ES-I3 (cell line): ENCODE results near the gene ADGRV1.
A peak's percentile ranks its signal among the peaks of the same experiment; 100 is the strongest.

Source experiments
- H3K36me3 ChIP-seq: 2 replicates; pipeline ENCODE4 v1.6.1; 2013; ENCODE audit warnings: mild to moderate bottlenecking, low read length, control low read depth, moderate library complexity; ENCODE audit not compliant: insufficient read depth
- H3K4me1 ChIP-seq: 2 replicates; pipeline ENCODE4 v1.6.1; 2013; ENCODE audit warnings: mild to moderate bottlenecking, control low read depth, low read length; ENCODE audit not compliant: insufficient read depth
- H3K9ac ChIP-seq: 2 replicates; pipeline ENCODE4 v1.6.1; 2013; ENCODE audit warnings: low read depth, mild to moderate bottlenecking, low read length, moderate library complexity
- H3K9me3 ChIP-seq: 2 replicates; pipeline ENCODE4 v1.6.1; 2013; ENCODE audit warnings: mild to moderate bottlenecking, low read length, moderate library complexity; ENCODE audit not compliant: control insufficient read depth, insufficient read depth

ADGRV1 gene, protein sequence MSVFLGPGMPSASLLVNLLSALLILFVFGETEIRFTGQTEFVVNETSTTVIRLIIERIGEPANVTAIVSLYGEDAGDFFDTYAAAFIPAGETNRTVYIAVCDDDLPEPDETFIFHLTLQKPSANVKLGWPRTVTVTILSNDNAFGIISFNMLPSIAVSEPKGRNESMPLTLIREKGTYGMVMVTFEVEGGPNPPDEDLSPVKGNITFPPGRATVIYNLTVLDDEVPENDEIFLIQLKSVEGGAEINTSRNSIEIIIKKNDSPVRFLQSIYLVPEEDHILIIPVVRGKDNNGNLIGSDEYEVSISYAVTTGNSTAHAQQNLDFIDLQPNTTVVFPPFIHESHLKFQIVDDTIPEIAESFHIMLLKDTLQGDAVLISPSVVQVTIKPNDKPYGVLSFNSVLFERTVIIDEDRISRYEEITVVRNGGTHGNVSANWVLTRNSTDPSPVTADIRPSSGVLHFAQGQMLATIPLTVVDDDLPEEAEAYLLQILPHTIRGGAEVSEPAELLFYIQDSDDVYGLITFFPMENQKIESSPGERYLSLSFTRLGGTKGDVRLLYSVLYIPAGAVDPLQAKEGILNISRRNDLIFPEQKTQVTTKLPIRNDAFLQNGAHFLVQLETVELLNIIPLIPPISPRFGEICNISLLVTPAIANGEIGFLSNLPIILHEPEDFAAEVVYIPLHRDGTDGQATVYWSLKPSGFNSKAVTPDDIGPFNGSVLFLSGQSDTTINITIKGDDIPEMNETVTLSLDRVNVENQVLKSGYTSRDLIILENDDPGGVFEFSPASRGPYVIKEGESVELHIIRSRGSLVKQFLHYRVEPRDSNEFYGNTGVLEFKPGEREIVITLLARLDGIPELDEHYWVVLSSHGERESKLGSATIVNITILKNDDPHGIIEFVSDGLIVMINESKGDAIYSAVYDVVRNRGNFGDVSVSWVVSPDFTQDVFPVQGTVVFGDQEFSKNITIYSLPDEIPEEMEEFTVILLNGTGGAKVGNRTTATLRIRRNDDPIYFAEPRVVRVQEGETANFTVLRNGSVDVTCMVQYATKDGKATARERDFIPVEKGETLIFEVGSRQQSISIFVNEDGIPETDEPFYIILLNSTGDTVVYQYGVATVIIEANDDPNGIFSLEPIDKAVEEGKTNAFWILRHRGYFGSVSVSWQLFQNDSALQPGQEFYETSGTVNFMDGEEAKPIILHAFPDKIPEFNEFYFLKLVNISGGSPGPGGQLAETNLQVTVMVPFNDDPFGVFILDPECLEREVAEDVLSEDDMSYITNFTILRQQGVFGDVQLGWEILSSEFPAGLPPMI (N-terminal part only)

GRCh38 chr5:90558344-90559192 lies at the start of gene ADGRV1:
Gene ADGRV1 (plus strand): TSS chr5:90558797. CDS start chr5:90558896, 99 bp downstream.
- peaks cover 51% of the 10 kb centered on the region for H3K4me1 ChIP-seq
- H3K36me3 ChIP-seq, result no peaks in the 10 kb centered on the region
- H3K9ac ChIP-seq, result peak within 1 kb of the TSS; percentile 82
- no peaks in the 10 kb centered on the region for H3K9me3 ChIP-seq

DNA sequence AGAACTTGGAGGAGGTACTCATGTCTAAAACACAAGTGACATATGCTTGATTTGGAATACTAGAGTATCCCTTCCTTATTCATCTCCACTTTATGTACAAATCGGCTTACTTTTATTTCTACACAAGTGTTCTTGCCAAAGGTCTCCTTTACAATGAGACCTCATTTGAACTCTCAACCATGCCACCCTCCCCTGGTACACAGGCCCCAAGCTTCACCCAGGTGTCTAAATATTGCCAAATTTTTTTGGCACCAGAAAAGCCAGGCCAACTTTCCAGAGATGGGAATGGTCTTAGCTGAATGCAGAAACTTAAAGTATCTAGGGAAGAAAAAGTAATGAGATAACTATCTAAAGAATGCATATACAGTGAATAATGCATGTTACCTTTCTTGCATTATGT lies 48.2 kb upstream of the ADGRV1 start:
- Histone ChIP-seq H3K9ac (no peak overlapping the region), H3K9me3 (no peaks in the 10 kb centered on the region), H3K4me1 (no peaks in the 10 kb centered on the region), H3K36me3 (no peaks in the 10 kb centered on the region)

GRCh38 chr5:90514520-90514919 lies 44.1 kb upstream of the ADGRV1 start:
- Histone ChIP-seq H3K9ac (no peak overlapping the region), H3K9me3 (no peaks in the 10 kb centered on the region), H3K36me3 (no peaks in the 10 kb centered on the region), H3K4me1 (no peaks in the 10 kb centered on the region)

DNA sequence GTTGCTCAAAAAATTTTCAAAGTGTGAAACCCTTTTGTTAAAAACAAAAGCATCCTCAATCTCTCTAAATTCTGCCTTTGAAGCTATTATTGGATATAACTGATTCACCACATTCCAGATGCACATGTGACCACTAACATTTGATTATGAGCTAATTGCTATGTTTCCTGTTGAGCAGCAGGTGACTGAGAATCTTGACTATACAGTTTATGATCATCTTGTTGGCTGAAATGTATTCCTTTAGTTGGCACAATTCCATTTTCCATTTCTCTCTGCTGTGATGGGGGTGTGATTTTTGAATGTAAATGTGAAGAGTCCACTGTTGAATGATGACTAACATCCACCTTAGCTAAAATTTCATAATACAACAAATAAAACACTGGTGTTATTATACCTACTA lies 39.9 kb upstream of the ADGRV1 start:
- H3K36me3 ChIP-seq, result no peaks in the 10 kb centered on the region

DNA sequence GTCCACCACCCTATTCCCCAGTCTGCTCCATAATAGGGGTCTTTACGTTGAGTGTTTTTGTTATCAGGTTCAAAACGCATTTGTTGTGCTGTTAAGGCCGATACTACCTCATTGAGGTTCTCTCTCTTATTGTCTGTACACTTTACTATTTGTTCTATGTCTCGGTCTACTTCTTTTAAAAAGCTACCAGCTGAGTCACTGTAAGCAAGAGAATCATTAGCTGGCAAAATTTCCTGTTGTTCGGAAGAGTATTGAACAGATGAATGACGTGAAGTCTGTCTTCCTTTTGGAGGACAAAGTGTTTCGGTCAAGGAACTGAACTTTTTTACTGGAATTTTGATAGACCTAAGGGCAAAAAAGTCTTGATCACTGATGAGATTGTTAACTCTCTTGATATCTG lies 39.5 kb upstream of the ADGRV1 start:
- Histone ChIP-seq H3K36me3 (no peaks in the 10 kb centered on the region), H3K4me1 (no peaks in the 10 kb centered on the region), H3K9me3 (no peaks in the 10 kb centered on the region), H3K9ac (no peak overlapping the region)

More for the DNA sequence above, 39.9 kb upstream of the ADGRV1 start:
- Histone ChIP-seq H3K9me3 (no peaks in the 10 kb centered on the region), H3K4me1 (no peaks in the 10 kb centered on the region), H3K9ac (no peak overlapping the region)

DNA sequence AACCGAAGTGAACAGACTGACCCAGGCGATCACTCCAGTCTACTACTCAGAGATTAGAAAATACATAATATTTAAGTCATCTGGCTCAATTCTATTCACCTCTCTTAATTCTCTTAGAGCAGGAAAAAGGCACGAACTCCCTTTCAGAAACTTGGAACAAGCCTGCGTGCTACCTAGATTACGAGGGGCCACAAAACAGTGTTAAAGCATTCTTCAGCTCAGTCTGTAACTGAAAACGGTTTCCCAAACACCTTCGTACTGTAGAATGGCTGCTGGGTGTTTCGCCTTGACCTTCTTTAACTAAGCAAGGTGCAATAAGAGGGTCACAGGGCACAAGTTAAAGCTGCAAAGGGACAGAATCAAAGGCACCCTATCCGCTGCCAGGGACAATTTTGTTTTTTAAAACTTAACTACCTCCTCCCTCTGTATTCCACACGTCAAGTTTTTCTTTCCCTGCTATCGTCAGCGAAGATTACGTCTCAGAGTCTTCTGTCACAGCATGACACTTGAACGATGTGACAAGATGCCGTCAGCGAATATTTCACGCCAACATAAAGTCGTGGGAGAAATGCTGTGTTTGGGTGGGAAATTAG lies 29.9 kb upstream of the ADGRV1 start:
- Histone ChIP-seq H3K9me3 (no peaks in the 10 kb centered on the region), H3K9ac (peak overlapping the region; percentile 100), H3K4me1 (no peaks in the 10 kb centered on the region; the same call in 1 of the 2 replicates), H3K36me3 (peaks cover 3% of the 10 kb centered on the region; the same call in 1 of the 2 replicates)

GRCh38 chr5:90529194-90529938 lies 29.2 kb upstream of the ADGRV1 start, which contains the start of gene LYSMD3:
Gene LYSMD3 (minus strand): TSS chr5:90529584. CDS start chr5:90525289, 4,295 bp downstream.
- H3K9ac ChIP-seq, result peak within 1 kb of the TSS; percentile 100
- peaks cover 3% of the 10 kb centered on the region; the same call in 1 of the 2 replicates for H3K36me3 ChIP-seq
- peaks cover 4% of the 10 kb centered on the region; the same call in 1 of the 2 replicates for H3K4me1 ChIP-seq
- no peaks in the 10 kb centered on the region for H3K9me3 ChIP-seq

DNA sequence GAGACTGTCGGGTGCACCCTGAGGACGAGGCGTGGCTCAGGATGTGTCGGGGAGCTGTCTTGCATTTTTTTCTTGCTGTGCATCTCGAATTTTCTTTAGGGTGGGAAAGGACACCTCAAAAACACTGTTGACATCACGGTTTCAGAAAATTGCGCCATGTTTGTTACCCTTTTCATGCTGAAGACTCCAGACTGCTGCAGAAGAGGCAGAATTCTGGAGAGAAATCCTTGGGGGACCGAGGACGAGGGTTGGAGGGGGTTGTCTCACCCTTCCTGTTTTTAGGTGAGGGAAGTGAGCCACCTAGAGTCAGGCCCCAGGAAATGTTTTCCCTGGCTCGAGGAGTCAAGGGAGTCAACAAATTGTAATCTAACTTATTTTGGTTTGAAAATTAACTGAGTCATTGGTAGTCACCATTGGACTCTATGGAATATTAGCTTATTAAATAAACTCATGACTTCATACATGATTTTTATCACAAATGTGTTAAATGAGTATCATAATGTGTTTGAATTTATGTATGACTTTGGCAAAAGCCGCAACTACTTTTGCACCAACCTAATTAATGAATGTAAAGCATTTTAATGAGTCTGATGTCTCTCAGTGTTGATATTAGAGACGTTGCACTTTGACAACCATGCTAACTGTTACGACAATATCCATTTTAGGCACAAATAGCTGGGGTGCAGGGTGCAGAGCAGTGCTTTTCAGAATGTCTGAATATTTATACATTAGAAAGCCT lies 28.5 kb upstream of the ADGRV1 start:
- no peaks in the 10 kb centered on the region for H3K36me3 ChIP-seq
- H3K9me3 ChIP-seq, result no peaks in the 10 kb centered on the region
- H3K4me1 ChIP-seq, result peaks cover 4% of the 10 kb centered on the region; the same call in 1 of the 2 replicates
- peak overlapping the region; percentile 100 for H3K9ac ChIP-seq

DNA sequence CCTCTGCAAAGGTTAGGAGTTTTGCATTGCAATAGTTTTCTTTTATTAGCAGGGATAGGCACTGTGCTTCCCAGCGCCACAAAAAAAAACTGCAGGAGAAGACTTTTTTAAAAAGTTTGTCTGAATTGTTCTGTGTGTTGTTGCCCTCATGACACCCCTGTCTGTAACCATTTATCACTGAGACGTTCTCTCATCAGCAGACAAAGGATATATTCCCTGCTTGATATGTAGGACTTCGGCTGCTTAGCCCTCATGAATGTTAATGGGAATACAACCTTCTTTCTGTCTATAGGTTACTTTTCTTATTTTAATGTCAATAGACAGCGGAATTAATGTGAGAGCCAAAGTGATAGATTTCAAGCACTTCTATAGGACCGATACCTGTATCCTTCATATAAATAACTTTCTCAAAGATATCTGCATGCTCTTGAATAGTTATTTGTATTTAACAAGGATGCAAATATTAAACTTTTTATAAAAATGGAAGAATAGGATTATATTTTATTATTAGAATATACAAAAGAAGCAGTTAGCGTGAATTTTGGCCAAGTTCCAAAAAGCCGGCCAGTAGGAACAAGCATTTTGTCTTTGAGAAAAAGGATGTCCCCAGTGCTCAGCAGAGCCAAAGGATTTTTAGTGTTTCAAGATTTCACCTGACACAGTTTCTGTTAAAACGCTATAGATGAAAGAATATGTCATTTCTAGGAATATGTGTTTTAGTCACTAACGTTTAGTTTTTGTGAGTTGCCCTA lies 27.7 kb upstream of the ADGRV1 start:
- Histone ChIP-seq H3K9ac (peak overlapping the region; percentile 100; the same call in 1 of the 2 replicates), H3K4me1 (peaks cover 4% of the 10 kb centered on the region; the same call in 1 of the 2 replicates), H3K36me3 (no peaks in the 10 kb centered on the region), H3K9me3 (no peaks in the 10 kb centered on the region)

GRCh38 chr5:90533794-90534193 lies 24.8 kb upstream of the ADGRV1 start:
- no peaks in the 10 kb centered on the region for H3K9me3 ChIP-seq

GRCh38 chr5:90534922-90535321 lies 23.7 kb upstream of the ADGRV1 start:
- Histone ChIP-seq H3K4me1 (peaks cover 10% of the 10 kb centered on the region; the same call in 1 of the 2 replicates), H3K36me3 (no peaks in the 10 kb centered on the region)

More at GRCh38 chr5:90533794-90534193, 24.8 kb upstream of the ADGRV1 start:
- Histone ChIP-seq H3K4me1 (peaks cover 10% of the 10 kb centered on the region; the same call in 1 of the 2 replicates), H3K9ac (no peak overlapping the region), H3K36me3 (no peaks in the 10 kb centered on the region)

More at GRCh38 chr5:90534922-90535321, 23.7 kb upstream of the ADGRV1 start:
- Histone ChIP-seq H3K9ac (no peak overlapping the region), H3K9me3 (no peaks in the 10 kb centered on the region)
